ELR (cell line): ENCODE measurements around the gene DUS2.
"Not testable (repeated sequence)": the region's sequence is repeated elsewhere in the genome, so short reads cannot be mapped to it uniquely, and the experiment has no call there.

Experiments used
- DNase-seq: peaks from one replicate; pipeline ENCODE4 v3.0.0-alpha.2; 2015; ENCODE audit warnings: low read depth

Gene DUS2

DNA sequence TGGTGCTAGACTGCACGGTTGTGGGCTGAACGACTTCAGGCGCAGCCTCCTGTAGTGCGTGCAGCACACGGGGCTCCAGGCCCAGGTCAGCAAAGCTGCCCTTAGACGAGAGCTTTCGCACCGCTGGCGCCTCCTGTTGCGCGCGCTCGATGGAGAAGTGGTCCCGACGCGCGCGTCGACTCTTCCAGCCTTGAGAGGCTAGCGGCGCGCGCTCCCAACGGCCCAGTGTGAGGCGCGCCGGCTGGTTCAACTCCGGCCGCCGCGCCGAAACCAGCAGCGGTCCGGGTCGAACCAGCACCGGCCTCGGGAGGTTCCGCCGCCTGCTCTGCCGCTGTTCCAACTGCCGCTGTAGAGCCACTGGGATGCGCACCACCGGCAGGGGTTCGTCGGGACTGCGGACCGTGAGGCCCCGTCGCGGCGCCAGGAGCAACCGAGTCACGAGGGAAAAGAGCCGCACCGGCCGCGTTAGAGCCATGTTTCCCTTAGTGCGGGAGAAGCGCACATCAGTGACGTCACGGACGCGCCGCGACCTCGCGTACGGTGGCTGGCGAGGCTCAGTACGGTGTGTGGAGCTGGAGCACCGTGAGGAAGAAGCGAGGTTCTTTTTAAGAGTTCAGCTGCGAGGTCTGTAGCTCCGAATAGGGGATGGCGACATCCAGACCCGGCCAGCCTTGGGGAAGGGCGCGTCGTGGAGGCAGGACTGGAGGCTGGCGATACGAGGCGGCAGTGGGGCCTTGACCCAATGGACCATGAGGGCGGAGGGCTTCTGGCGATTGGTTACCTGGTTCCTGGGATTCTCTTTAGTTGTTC, at the start of gene DUS2, which contains the start of gene DDX28:
Gene DUS2 (plus strand): TSS at position 557 of the 810 bp plus-strand sequence. CDS start 14,740 bp downstream, outside the sequence.
Gene DDX28 (minus strand): TSS at position 505 of the 810 bp plus-strand sequence. CDS start 30 bp downstream, at position 475.
- peak; percentile 93 for DNase-seq

- no peak for DNase-seq
Measured at GRCh38 chr16:67975321-67976105, 47.6 kb upstream of the DUS2 start.

GRCh38 chr16:67976205-67976604, 46.9 kb upstream of the DUS2 start:
- no peak for DNase-seq

GRCh38 chr16:67977005-67977404, 46.1 kb upstream of the DUS2 start:
- no peak for DNase-seq

- DNase-seq = no peak
Measured at GRCh38 chr16:67977469-67978227, 45.4 kb upstream of the DUS2 start.

- DNase-seq = no peak
Measured at GRCh38 chr16:67979955-67980678, 43.0 kb upstream of the DUS2 start, which contains the start of gene DPEP3. DPEP3 (minus strand) TSS chr16:67980499; CDS start chr16:67980380, 119 bp downstream.

DNA sequence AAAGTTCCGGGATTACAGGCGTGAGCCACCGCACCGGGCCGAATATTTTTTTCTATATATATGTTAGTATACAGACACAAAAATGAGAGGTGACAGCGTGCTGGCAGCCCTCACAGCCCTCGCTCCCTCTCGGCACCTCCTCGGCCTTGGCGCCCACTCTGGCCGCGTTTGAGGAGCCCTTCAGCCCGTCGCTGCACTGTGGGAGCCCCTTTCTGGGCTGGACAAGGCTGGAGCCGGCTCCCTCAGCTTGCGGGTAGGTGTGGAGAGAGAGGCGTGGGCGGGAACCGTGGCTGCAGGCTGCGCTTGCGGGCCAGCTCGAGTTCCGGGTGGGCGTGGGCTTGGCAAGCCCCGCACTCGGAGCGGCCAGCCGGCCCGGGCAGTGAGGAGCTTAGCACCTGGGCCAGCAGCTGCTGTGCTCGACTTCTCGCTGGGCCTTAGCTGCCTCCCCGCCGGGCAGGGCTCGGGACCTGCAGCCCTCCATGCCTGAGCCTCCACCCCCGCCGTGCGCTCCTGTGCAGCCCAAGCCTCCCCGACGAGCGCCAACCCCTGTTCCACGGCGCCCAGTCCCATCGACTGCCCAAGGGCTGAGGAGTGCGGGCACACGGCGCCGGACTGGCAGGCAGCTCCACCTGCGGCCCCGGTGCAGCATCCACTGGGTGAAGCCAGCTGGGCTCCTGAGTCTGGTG, 40.9 kb upstream of the DUS2 start:
- no peak for DNase-seq

DNA sequence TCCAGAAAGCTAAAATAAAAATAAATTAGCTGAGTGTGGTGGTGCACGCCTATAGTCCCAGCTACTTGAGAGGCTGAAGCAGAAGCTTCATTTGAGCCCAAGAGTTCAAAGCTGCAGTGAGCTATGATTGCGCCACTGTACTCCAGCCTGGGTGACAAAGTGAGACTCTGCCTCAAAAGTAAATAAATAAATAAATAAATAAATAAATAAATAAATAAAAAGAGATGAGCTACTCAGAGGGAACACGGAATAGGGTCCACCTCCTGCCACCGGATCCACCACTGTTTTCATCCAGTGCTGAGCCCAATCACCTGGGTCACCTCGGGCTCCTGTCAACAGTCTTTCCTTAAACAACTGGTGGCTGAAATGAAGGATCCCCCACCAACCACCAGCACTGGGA, 36.1 kb upstream of the DUS2 start:
- no peak for DNase-seq

- peak; percentile 75 for DNase-seq
Measured at GRCh38 chr16:67987460-67988160, 35.5 kb upstream of the DUS2 start.

DNA sequence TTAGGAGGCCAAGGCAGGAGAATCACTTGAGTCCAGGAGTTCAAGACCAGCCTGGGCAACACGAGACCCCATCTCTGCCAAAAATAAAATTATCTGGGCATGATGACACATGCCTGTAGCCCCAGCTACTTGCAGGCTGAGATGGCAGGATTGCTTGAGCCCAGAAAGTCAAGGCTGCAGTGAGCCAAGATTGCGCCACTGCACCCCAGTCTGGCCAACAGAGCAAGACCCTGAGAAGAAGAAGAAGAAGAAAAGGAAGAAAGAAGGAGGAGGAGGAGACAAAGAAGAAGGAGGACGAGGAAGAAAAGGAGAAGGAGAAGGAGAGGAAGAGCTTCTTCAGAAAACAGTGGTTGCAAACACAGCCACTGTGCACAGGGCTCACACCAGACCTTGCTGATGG, 34.4 kb upstream of the DUS2 start:
- DNase-seq = no peak

- DNase-seq = no peak
Measured at GRCh38 chr16:67989322-67990017, 33.6 kb upstream of the DUS2 start.

DNA sequence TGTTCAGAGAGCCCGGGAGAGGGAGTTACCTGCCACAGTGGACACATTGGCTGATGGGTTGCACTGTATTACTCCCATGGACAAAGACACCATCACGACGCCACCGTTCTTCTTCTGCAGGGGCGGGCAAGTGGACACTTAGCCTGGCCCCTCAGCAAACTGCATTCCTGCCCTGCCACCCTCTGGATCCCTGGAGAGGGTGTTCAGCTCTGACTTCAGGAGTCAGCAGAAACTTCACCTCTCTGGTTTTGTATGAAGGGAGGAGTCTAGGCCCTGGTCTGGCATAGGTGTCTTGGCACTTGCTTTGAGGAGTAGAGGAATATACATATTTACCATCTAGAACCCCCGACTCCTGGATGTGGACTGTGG, 33.1 kb upstream of the DUS2 start:
- no peak for DNase-seq

DNA sequence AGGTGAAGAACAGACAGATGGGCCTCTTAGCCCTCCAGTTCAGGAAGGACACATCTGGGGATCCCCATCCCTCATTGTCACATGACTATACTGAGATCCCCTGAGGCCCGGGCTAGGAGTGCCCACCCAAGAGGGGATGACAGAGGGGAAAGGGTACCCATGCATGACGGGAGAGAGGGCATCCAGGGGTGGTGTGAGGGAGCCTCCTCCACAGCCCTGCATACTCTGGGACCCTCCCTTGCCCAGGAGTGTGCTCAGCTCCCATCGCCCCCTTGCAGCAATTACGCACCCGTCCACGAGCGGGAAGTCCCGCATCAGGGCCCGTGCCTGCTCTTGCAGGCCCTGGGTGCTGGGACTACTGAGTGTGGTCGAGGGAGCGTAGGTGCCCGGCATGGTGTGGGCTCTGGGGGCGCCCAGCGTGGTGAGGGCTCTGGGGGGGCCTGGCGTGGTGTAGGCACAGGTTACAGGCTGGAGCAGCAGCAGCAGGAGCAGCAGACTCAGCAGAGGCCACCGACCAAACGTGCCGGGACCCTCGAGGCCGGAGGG, 30.4 kb upstream of the DUS2 start:
- DNase-seq = no peak

DNA sequence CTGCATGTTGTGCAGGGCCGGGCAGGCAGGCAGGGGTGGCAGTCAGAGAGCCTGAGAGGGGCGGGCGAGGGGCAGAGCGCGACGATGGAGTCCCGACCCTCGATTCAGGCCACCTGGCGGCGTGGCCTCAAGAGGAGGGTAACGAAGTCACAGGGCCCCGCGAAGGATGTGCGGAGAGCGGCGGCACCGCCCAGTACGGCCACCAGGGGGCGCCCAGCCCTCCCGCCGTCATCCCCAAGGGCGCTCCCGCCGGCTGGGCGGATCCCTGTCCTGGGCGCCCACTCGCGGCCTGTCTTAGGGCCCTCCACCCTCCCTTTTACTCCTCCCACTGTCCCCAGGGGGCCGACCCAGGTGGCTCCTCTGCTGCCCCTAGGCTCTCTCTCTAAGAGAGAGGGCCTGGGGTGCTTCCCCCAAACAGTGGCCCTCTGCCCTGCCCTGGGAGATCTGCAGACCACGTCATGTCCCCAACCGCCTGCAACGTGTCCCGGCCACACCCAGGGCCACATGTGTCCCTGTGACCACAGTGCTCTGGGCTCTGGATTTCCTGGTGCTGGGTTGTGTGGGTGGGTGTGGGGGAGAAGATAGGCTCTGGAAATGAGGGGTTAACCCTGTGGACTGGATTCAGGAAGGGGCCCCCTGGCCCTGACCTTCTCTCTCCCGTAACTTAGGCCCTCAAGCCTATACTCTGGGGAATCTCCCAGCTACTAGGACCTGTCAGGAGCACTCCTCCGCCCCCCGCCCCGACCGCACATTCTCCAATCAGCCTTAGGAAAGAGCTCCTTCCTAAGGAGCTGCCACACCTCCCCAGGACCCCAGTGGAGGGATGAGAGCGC, 29.7 kb upstream of the DUS2 start:
- DNase-seq = peak; percentile 82

DNA sequence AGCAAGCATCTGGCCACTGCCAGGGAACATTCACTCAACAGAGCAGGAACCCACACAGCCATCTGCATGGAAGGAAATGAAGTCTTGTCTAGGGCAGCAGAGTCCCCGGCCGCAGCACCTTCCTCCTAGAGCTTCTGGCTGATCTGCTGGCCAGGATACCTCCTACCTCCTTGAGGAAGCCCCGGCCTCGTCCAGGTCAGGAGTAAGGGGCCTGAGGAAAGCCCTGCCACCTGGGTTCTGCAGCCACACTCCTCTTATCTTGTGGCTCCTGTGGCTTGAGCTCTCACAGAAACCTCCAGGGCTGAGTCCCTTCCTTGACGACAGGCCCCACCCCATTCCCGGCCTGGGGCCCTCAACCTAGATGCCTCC, 29.1 kb upstream of the DUS2 start:
- not testable (repeated sequence) for DNase-seq

DNA sequence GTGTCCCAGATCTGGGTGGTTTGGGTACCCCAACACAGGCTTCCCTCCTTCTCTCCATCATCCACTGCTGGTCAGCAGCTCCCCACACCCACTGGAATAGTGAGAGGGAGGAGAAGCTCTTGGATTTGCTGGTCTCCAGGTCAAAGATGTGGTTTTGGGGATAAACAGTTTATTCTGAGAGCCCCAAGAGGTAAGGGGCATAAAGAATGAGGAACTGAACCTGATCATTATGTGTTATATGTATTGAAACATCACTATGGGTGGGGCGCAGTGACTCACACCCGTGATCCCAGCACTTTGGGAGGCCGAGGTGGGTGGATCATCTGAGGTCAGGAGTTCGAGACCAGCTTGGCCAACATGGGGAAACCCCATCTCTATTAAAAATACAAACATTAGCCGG, 27.7 kb upstream of the DUS2 start:
- peak; percentile 55 for DNase-seq

GRCh38 chr16:67996666-67997065, 26.4 kb upstream of the DUS2 start:
- DNase-seq = no peak

- DNase-seq = not testable (repeated sequence)
Measured at GRCh38 chr16:67998231-67998778, 24.8 kb upstream of the DUS2 start.
